H9 (cell line): ENCODE results near the gene CHSY1. TPM values are rescaled to one million over a fixed set of nuclear protein-coding genes. Genes with fewer than 3 reads are reported as not detected.
A peak's percentile ranks its signal among the peaks of the same experiment; 100 is the strongest.

Experiments
- DNase-seq: peaks from one replicate; pipeline ENCODE4 v3.0.0-alpha.2; 2017
- H2AFZ ChIP-seq: one replicate; pipeline ENCODE4 v1.6.1; 2013; ENCODE audit warnings: mild to moderate bottlenecking, low read length, control low read depth, moderate library complexity
- H2AK5ac ChIP-seq: 2 replicates; pipeline ENCODE4 v1.6.1; 2013; ENCODE audit warnings: low read length, control low read depth, mixed read lengths; ENCODE audit not compliant: insufficient read length
- H2BK120ac ChIP-seq: one replicate; pipeline ENCODE4 v1.6.1; 2013; ENCODE audit warnings: low read depth, mild to moderate bottlenecking, low read length, control low read depth, inconsistent platforms; ENCODE audit not compliant: poor library complexity, severe bottlenecking
- H2BK12ac ChIP-seq: 2 replicates; pipeline ENCODE4 v1.6.1; 2013; ENCODE audit warnings: low read length, control low read depth, mixed read lengths, low read depth; ENCODE audit not compliant: insufficient read length
- H2BK15ac ChIP-seq: 2 replicates; pipeline ENCODE4 v1.6.1; 2013; ENCODE audit warnings: low read depth, low read length, control low read depth
- H2BK20ac ChIP-seq: one replicate; pipeline ENCODE4 v1.6.1; 2013; ENCODE audit warnings: low read depth, mild to moderate bottlenecking, low read length, control low read depth, inconsistent platforms; ENCODE audit not compliant: poor library complexity, severe bottlenecking
- H2BK5ac ChIP-seq: 2 replicates; pipeline ENCODE4 v1.6.1; 2013; ENCODE audit warnings: low read length, control low read depth, mixed read lengths; ENCODE audit not compliant: insufficient read length
- H3K14ac ChIP-seq: 2 replicates; pipeline ENCODE4 v1.6.1; 2013; ENCODE audit warnings: low read length, control low read depth; ENCODE audit not compliant: insufficient read depth
- H3K18ac ChIP-seq: 2 replicates; pipeline ENCODE4 v1.6.1; 2013; ENCODE audit warnings: low read depth, mild to moderate bottlenecking, mixed read lengths, low read length, control low read depth; ENCODE audit not compliant: insufficient read length
- H3K23ac ChIP-seq: 2 replicates; pipeline ENCODE4 v1.6.1; 2013; ENCODE audit warnings: low read length, control low read depth, mixed read lengths, low read depth; ENCODE audit not compliant: insufficient read length
- H3K23me2 ChIP-seq: 2 replicates; pipeline ENCODE4 v1.6.1; 2013; ENCODE audit warnings: low read depth, mild to moderate bottlenecking, mixed read lengths, low read length, control low read depth; ENCODE audit not compliant: insufficient read length, poor library complexity, severe bottlenecking
- H3K27ac ChIP-seq: 2 replicates; pipeline ENCODE4 v1.5.1; 2013; ENCODE audit warnings: low read length, control low read depth, mixed read lengths, low read depth; ENCODE audit not compliant: insufficient read length
- H3K27me3 ChIP-seq: 2 replicates; pipeline ENCODE4 v1.6.1; 2013; ENCODE audit warnings: low read length, control low read depth, inconsistent platforms; ENCODE audit not compliant: insufficient read depth
- H3K4ac ChIP-seq: 2 replicates; pipeline ENCODE4 v1.6.1; 2013; ENCODE audit warnings: low read depth, mild to moderate bottlenecking, control low read depth, inconsistent platforms, low read length, moderate library complexity
- H3K4me1 ChIP-seq: 2 replicates; pipeline ENCODE4 v1.6.1; 2013; ENCODE audit warnings: low read length, control low read depth, inconsistent platforms; ENCODE audit not compliant: insufficient read depth
- H3K4me2 ChIP-seq: 2 replicates; pipeline ENCODE4 v1.6.1; 2013; ENCODE audit warnings: low read length, control low read depth, mixed read lengths; ENCODE audit not compliant: insufficient read length, insufficient read depth
- H3K56ac ChIP-seq: 2 replicates; pipeline ENCODE4 v1.6.1; 2013; ENCODE audit warnings: low read depth, mild to moderate bottlenecking, mixed read lengths, low read length, control low read depth; ENCODE audit not compliant: insufficient read length
- H3K79me1 ChIP-seq: 2 replicates; pipeline ENCODE4 v1.6.1; 2013; ENCODE audit warnings: low read depth, mild to moderate bottlenecking, moderate library complexity, low read length, control low read depth, inconsistent platforms; ENCODE audit not compliant: insufficient read depth, poor library complexity, severe bottlenecking
- H3K79me2 ChIP-seq: 2 replicates; pipeline ENCODE4 v1.6.1; 2013; ENCODE audit warnings: low read length, control low read depth, inconsistent platforms; ENCODE audit not compliant: insufficient read depth
- H3K9ac ChIP-seq: 2 replicates; pipeline ENCODE4 v1.6.1; 2013; ENCODE audit warnings: low read length, control low read depth, mixed read lengths; ENCODE audit not compliant: insufficient read length; ENCODE audit errors: extremely low read depth
- H3K9me3 ChIP-seq: one replicate; pipeline ENCODE4 v1.6.1; 2013; ENCODE audit warnings: low read depth, low read length, inconsistent platforms; ENCODE audit not compliant: control insufficient read depth
- H3T11ph ChIP-seq: one replicate; pipeline ENCODE4 v1.6.1; 2013; ENCODE audit warnings: mild to moderate bottlenecking, low read length, control low read depth, inconsistent platforms
- H4K20me1 ChIP-seq: one replicate; pipeline ENCODE4 v1.6.1; 2013; ENCODE audit not compliant: control insufficient read depth, insufficient read length, insufficient read depth
- H4K5ac ChIP-seq: 2 replicates; pipeline ENCODE4 v1.6.1; 2013; ENCODE audit warnings: low read depth, mild to moderate bottlenecking, mixed read lengths, low read length, control low read depth; ENCODE audit not compliant: insufficient read length
- H4K8ac ChIP-seq: replicated peaks from 2 replicates; pipeline ENCODE4 v1.6.1; 2013; ENCODE audit warnings: low read length, control low read depth, mixed read lengths, low read depth; ENCODE audit not compliant: insufficient read length
- H4K91ac ChIP-seq: 2 replicates; pipeline ENCODE4 v1.6.1; 2013; ENCODE audit warnings: low read depth, mild to moderate bottlenecking, moderate library complexity, mixed read lengths, low read length, control low read depth; ENCODE audit not compliant: insufficient read length
- H3K27ac Mint-ChIP-seq, 3 experiments: 2 replicates in 2 of 3; 3 replicates in 1 of 3; pipeline ENCODE4 v1.8.0; 2020 to 2021; ENCODE audit warnings: mixed read lengths in 3 of 3, mild to moderate bottlenecking in 1 of 3, moderate library complexity in 1 of 3
- H3K27me3 Mint-ChIP-seq: 2 replicates; pipeline ENCODE4 v1.8.0; 2021; ENCODE audit warnings: low read depth, mild to moderate bottlenecking, moderate library complexity, mixed read lengths
- H3K36me3 Mint-ChIP-seq, 3 experiments: 2 replicates in 2 of 3; 3 replicates in 1 of 3; pipeline ENCODE4 v1.8.0; 2020 to 2021; ENCODE audit warnings: low read depth in 3 of 3, mixed read lengths in 3 of 3; ENCODE audit not compliant: insufficient read depth in 1 of 3
- H3K4me1 Mint-ChIP-seq, 2 experiments: 2 replicates each; pipeline ENCODE4 v1.8.0; 2020; ENCODE audit warnings: mixed read lengths in 2 of 2
- H3K4me3 Mint-ChIP-seq, 2 experiments: 2 replicates in 1 of 2; 3 replicates in 1 of 2; pipeline ENCODE4 v1.8.0; 2020 to 2021; ENCODE audit warnings: mild to moderate bottlenecking in 2 of 2, mixed read lengths in 2 of 2, moderate library complexity in 1 of 2
- H3K9me3 Mint-ChIP-seq, 2 experiments: 2 replicates in 1 of 2; 3 replicates in 1 of 2; pipeline ENCODE4 v1.8.0; 2020; ENCODE audit warnings: mild to moderate bottlenecking in 2 of 2, mixed read lengths in 2 of 2, moderate library complexity in 1 of 2
- CTCF ChIP-seq: fragments of 200-600 bp; sonication (generic); conservative IDR thresholded peaks from 3 replicates; pipeline ENCODE4 v1.8.0; 2021; ENCODE audit warnings: antibody characterized with exemption, mild to moderate bottlenecking
- WGBS: extraction: QIAGEN DNeasy Blood & Tissue Kit; methylation state at CpG from one replicate; pipeline ENCODE4 v1.1.7; 2013; ENCODE audit warnings: missing lambda C conversion rate, low lambda C conversion rate, mixed read lengths; ENCODE audit not compliant: insufficient read length; ENCODE audit errors: extremely low coverage; 5-methylcytosine and 5-hydroxymethylcytosine counted together
- total RNA-seq: library from RNA; stranded (reverse); gene quantifications from 2 replicates; pipeline ENCODE4 v1.2.1, GENCODE V29; 2021

The CHSY1 gene
- total RNA-seq, 1 experiment from 2014 or later, result 68.3 TPM

DNA sequence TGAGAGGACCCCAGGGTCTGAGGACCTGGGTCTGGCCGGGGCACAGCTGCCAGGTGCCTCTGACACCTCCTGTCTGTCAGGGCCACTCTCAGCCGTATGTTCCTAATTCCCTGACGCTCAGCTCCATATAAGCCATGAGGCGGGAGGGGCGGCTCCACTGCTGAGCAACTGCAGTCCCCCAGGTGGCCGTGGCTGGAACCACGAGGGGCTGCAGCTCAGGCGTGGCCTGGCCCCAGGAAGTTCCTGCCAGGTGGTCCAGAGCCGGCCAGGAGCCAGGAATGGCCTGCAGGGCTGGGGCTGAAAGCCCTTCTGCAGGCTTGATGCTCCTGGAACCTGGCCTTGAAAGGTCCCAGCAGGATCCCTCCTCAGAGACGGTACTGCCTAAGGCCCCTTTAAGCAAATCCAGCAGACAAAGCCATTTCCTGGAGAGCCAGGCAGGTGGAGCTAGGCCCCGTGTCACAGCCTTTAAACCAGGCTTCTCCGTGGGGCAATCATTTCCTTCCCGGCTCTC is 118.0 kb downstream of the CHSY1 start:
- no peak overlapping the region; a peak in 1 of 5 replicates for H3K4me3 Mint-ChIP-seq
- peak overlapping the region in 2 of 3 experiments; percentile 96 to 97; a peak in 3 of 7 replicates for H3K27ac Mint-ChIP-seq
- Histone ChIP-seq H3K4me2 (no peak overlapping the region), H3K79me1 (no peaks in the 10 kb centered on the region), H3K56ac (no peak overlapping the region), H3K23me2 (no peaks in the 10 kb centered on the region), H3T11ph (no peak overlapping the region), H2BK20ac (no peak overlapping the region), H3K9me3 (no peaks in the 10 kb centered on the region), H3K14ac (no peak overlapping the region), H3K79me2 (no peaks in the 10 kb centered on the region), H2BK12ac (no peak overlapping the region), H3K27me3 (no peaks in the 10 kb centered on the region), H2AK5ac (no peak overlapping the region), H3K27ac (no peak overlapping the region), H4K8ac (no peak overlapping the region), H3K23ac (no peak overlapping the region), H2BK15ac (no peak overlapping the region), H3K4me1 (no peaks in the 10 kb centered on the region; the same call in 1 of the 2 replicates), H3K4ac (no peak overlapping the region), H4K5ac (no peak overlapping the region), H4K91ac (no peak overlapping the region), H4K20me1 (no peaks in the 10 kb centered on the region), H3K18ac (no peak overlapping the region), H3K9ac (no peak overlapping the region), H2BK120ac (no peak overlapping the region), H2AFZ (no peak overlapping the region), H2BK5ac (no peak overlapping the region)
- peaks cover 1% of the 10 kb centered on the region; the same call in 1 of the 2 replicates for H3K27me3 Mint-ChIP-seq
- peaks cover 4 to 6% of the 10 kb centered on the region in 2 experiments; a peak in 3 of 4 replicates for H3K4me1 Mint-ChIP-seq
- DNase-seq, result peak; percentile 71
- H3K36me3 Mint-ChIP-seq, result peaks cover 0 to 2% (median 0%) of the 10 kb centered on the region in 3 experiments; a peak in 1 of 7 replicates
- H3K9me3 Mint-ChIP-seq, result peaks cover 0 to 7% of the 10 kb centered on the region in 2 experiments; a peak in 2 of 5 replicates
- peak; percentile 27; the same call in 1 of the 3 replicates for TF ChIP-seq CTCF
- no CpG with 5 or more reads among the region's 13 CpGs for WGBS
